ENCODE results near the gene CD44.

CD44 gene

GRCh38 chr11:35233518-35233917 is 94.5 kb downstream of the CD44 start:
- no peaks in the 10 kb centered on the region for H3K79me2 ChIP-seq (ENCODE audit: control insufficient read depth, low read length)
- no peaks in the 10 kb centered on the region for H3K9me2 ChIP-seq (replicated peaks; ENCODE audit: control insufficient read depth, low read length)
- H3F3A ChIP-seq (ENCODE audit: control insufficient read depth, insufficient read depth), result no peaks in the 10 kb centered on the region
- H3K27ac ChIP-seq (ENCODE audit: low read depth, low read length), result no peak overlapping the region
- 0 out of 2 replicates have a peak, but pooled peaks cover 3% of the 10 kb centered on the region for H3K4me1 ChIP-seq (ENCODE audit: control insufficient read depth, low read length)
- no peaks in the 10 kb centered on the region for H3K9me3 ChIP-seq (ENCODE audit: control insufficient read depth, insufficient read depth, low read length)
- no peak overlapping the region for H3K4me2 ChIP-seq (ENCODE audit: low read length)
- no peaks in the 10 kb centered on the region for H4K20me1 ChIP-seq (ENCODE audit: control insufficient read depth, insufficient read depth, low read depth, low read length)
- H3K36me3 ChIP-seq (ENCODE audit: control insufficient read depth, low read length), result no peaks in the 10 kb centered on the region
- peaks cover 3% of the 10 kb centered on the region; the same call in 1 of the 2 replicates for H3K27me3 ChIP-seq (ENCODE audit: control insufficient read depth, low read length)
- no peak overlapping the region for H3K4me3 ChIP-seq (ENCODE audit: low read length)
- no peak for TF ChIP-seq EZH2phosphoT487 (IDR thresholded peaks at IDR 0.05; ENCODE audit: borderline replicate concordance, low read length)
- TF ChIP-seq, protein P1, sequence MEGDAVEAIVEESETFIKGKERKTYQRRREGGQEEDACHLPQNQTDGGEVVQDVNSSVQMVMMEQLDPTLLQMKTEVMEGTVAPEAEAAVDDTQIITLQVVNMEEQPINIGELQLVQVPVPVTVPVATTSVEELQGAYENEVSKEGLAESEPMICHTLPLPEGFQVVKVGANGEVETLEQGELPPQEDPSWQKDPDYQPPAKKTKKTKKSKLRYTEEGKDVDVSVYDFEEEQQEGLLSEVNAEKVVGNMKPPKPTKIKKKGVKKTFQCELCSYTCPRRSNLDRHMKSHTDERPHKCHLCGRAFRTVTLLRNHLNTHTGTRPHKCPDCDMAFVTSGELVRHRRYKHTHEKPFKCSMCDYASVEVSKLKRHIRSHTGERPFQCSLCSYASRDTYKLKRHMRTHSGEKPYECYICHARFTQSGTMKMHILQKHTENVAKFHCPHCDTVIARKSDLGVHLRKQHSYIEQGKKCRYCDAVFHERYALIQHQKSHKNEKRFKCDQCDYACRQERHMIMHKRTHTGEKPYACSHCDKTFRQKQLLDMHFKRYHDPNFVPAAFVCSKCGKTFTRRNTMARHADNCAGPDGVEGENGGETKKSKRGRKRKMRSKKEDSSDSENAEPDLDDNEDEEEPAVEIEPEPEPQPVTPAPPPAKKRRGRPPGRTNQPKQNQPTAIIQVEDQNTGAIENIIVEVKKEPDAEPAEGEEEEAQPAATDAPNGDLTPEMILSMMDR (IDR thresholded peaks at IDR 0.05; ENCODE audit: low read depth, low read length, poor library complexity, severe bottlenecking), result no peak

DNA sequence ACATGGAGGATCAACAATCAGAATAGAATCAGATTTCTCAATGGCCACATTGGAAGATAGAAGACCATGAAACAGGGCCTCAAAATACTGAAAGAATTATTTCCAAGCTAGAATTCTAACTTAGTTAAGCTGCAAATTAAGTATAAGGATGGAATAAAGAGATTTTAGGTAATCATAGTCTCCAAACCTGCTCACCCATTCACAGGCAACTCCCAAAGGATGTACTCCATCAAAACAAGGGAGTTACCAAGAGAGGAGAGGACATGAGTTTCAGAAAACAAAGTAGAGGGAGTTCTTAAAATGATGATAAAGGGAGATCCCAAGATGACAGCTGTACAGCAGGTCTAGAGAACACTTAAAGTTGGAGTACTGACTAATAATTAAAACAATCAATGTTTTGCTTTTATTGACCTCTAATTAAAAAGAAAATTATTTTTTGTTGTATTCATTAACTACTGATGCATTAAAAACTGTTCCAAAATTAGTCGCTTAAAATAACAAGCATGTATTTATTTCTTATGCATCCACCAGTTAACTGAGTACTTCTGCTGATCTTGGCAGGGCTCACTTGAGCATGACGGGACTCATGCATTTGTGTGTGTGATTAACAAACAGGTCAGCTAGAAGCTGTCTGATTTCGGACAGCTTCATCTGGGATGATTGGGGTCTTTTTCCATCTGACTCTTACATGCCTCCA is 95.6 kb downstream of the CD44 start:
- TF ChIP-seq, protein P1 (IDR thresholded peaks at IDR 0.05; ENCODE audit: low read depth, low read length, poor library complexity, severe bottlenecking), result no peak
- no peak for TF ChIP-seq EZH2phosphoT487 (IDR thresholded peaks at IDR 0.05; ENCODE audit: borderline replicate concordance, low read length)
- Histone ChIP-seq H3K4me2 (ENCODE audit: low read length) (no peak overlapping the region), H3K9me3 (ENCODE audit: control insufficient read depth, insufficient read depth, low read length) (no peaks in the 10 kb centered on the region), H3K9me2 (replicated peaks; ENCODE audit: control insufficient read depth, low read length) (no peaks in the 10 kb centered on the region), H3K27ac (ENCODE audit: low read depth, low read length) (no peak overlapping the region), H3K36me3 (ENCODE audit: control insufficient read depth, low read length) (no peaks in the 10 kb centered on the region), H3F3A (ENCODE audit: control insufficient read depth, insufficient read depth) (no peaks in the 10 kb centered on the region), H3K27me3 (ENCODE audit: control insufficient read depth, low read length) (peaks cover 10% of the 10 kb centered on the region), H3K4me1 (ENCODE audit: control insufficient read depth, low read length) (0 out of 2 replicates have a peak, but pooled peaks cover 4% of the 10 kb centered on the region), H3K79me2 (ENCODE audit: control insufficient read depth, low read length) (no peaks in the 10 kb centered on the region), H3K4me3 (ENCODE audit: low read length) (no peak overlapping the region), H4K20me1 (ENCODE audit: control insufficient read depth, insufficient read depth, low read depth, low read length) (no peaks in the 10 kb centered on the region)

GRCh38 chr11:35235157-35235468 is 96.1 kb downstream of the CD44 start:
- no peaks in the 10 kb centered on the region for H3F3A ChIP-seq (ENCODE audit: control insufficient read depth, insufficient read depth)

More at GRCh38 chr11:35235157-35235468, 96.1 kb downstream of the CD44 start:
- H3K36me3 ChIP-seq (ENCODE audit: control insufficient read depth, low read length), result no peaks in the 10 kb centered on the region
- 0 out of 2 replicates have a peak, but pooled peaks cover 4% of the 10 kb centered on the region for H3K4me1 ChIP-seq (ENCODE audit: control insufficient read depth, low read length)
- TF ChIP-seq EZH2phosphoT487 (IDR thresholded peaks at IDR 0.05; ENCODE audit: borderline replicate concordance, low read length), result no peak
- TF ChIP-seq, protein P1 (IDR thresholded peaks at IDR 0.05; ENCODE audit: low read depth, low read length, poor library complexity, severe bottlenecking), result no peak
- H4K20me1 ChIP-seq (ENCODE audit: control insufficient read depth, insufficient read depth, low read depth, low read length), result no peaks in the 10 kb centered on the region
- no peaks in the 10 kb centered on the region for H3K9me3 ChIP-seq (ENCODE audit: control insufficient read depth, insufficient read depth, low read length)
- H3K27ac ChIP-seq (ENCODE audit: low read depth, low read length), result no peak overlapping the region
- peaks cover 12% of the 10 kb centered on the region for H3K27me3 ChIP-seq (ENCODE audit: control insufficient read depth, low read length)
- H3K4me3 ChIP-seq (ENCODE audit: low read length), result no peak overlapping the region
- H3K9me2 ChIP-seq (replicated peaks; ENCODE audit: control insufficient read depth, low read length), result no peaks in the 10 kb centered on the region
- no peaks in the 10 kb centered on the region for H3K79me2 ChIP-seq (ENCODE audit: control insufficient read depth, low read length)
- no peak overlapping the region for H3K4me2 ChIP-seq (ENCODE audit: low read length)
